Glomerular endothelial cell (primary cell): ENCODE measurements around the gene SLC35F3. TPM values are rescaled to one million over a fixed set of nuclear protein-coding genes. Genes with fewer than 3 reads are reported as not detected.
"Not testable (repeated sequence)": the region's sequence is repeated elsewhere in the genome, so short reads cannot be mapped to it uniquely, and the experiment has no call there.

Experiments used
- DNase-seq: peaks from one replicate; pipeline ENCODE4 v3.0.0-alpha.2; 2011; ENCODE audit warnings: low read depth, low spot score; ENCODE audit errors: extremely low read depth
- total RNA-seq: library from RNA; depleted of rRNA; stranded (reverse); fragments of >200 nt; gene quantifications from 2 replicates; pipeline ENCODE4 v1.2.3, GENCODE V29; 2015

The SLC35F3 gene
- total RNA-seq, 1 donor from 2014 or later: not detected

DNA sequence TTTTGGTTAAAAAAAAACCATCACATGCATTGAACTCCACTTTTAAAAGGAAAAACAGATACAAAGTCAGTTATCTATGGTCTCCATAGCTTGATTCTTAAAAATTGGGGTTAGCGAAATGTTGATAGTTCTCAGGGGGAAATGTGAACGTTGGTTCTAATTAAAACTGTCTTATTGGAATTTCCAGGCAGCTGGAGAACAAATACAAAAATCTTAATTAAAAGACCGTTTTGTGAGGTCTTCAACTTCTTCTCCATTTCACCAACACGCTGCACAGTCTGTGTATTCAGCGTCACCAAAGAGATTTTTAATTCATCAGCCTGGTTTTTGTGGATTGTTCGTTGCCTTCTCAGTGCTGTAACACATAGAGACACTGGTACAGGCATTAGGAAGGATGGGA is 369.5 kb downstream of the SLC35F3 start:
- no peak for DNase-seq

DNA sequence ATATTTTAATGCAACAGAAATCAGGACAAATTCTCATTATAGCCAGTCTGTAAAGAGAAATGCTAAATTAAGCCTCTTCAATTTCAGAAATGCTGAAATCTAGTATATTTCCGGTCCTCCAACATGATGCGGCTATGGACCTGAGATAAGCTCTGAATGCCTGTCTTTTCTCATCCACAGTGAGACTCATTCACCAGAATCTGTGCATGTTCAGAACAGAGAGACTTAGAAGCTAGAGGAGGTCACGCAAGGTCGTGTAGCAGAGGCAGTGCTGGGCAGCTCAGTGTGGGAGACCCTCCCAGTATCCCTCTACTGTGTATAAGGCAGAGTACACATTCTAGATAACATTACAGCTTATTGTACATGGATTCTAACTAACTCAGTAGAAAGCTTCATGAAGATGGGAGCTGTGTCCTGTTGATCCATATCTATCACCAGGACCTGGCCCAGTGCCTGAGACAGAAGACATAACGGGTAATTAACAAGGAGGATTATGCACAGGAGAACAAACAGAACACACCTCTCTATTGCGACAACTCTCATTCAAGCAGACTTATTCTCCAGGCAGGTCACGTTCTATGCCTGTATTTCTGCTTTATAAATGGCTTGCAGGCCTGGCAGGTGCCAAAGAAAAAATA is 371.8 kb downstream of the SLC35F3 start:
- no peak for DNase-seq

DNA sequence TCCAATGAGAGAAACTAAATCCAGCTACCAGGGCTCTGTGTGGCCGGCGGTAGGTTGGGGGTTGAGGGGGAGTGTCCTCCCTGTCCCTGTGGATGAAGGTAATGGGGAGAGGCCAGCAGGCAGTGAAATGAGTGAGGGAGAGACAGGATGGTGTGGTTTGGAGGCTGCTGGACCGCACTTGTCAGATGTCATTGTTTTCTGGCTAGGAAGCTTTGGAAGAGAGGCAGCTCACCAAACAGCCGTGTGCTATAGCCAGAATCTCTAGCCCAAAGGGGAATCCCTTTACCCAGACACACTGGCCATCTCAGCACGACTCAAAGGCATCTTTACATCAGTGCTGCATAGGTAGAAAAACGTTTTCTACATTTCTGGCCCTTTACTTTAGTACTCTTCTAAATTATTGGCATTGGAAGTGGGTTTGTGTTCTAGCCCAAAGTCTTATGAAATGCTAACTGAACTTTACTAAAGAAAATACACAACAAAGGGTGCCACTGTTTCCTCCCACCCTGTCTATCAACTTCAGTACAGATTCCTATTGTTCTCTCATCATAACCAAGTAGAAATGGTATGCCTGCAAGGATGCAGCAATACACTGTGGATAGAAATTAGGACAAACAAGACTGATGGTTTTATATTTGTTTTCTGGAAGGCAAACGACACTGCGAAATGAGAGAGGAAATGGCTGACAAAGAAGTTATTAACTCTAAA is 372.8 kb downstream of the SLC35F3 start:
- no peak for DNase-seq

DNA sequence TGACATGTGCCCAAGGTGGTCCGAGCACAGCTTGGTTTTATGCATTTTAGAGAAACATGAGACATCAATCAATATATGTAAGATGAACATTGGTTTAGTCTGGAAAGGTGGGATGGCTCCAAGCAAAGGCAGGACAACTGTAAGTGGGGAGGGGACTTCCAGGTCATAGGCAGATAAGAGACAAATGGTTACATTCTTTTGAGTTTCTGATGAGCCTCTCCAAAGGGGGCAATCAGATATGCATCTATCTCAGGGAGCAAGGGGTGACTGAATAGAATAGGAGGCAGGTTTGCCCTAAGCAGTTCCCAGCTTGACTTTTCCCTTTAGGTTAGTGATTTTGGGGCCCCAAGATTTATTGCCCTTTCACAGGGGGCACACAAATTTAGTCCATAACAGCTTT is 374.5 kb downstream of the SLC35F3 start:
- DNase-seq: no peak

DNA sequence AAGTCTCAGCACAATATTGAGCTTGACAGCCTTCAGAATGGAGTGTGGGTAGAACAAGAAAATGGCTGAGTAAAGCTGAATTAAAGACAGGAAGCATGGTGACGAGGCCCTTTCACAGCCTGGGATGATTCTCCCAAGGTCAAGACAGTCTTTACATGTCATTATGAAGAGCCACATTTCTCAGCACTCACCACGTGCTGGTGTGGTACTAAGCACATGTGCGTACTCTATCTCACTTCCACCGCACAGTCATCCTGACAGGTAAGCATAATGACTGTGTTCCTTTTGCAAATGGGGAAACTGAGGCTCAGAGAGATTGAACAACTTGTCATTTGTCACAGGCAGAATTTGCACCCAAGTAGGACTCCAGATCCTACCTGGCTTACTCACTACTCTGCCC is 376.0 kb downstream of the SLC35F3 start:
- no peak for DNase-seq

DNA sequence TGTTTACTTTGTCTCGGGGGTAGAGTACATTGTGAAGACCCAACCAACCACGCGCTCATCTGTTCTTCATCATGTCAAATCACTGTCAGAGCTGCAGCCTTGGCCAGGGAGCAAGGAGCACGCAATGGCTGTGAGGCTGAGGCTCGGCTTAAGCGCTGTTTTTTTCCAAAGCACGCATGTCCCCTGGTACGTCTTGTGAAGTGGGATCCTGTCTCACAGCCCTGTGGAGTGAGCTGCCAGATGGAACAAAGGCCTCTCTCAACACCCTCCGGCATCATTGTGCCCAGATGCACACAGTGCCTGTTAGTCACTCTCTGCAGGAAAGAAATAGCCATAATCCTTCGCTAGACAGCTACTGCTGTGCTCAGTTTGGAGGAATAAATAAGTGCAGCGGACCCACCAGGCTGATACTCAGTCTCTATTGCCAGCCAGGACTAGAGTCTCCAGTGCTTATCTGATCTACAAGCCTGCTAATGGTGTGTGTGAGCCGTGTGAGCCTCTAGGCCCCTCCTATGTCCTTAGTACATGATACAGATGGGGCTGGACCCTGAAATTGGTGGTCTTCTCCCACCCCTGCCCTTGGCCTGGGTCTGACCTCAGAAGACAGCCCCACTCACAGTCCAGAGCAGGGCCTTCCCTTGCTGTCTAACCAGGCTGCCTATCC is 377.5 kb downstream of the SLC35F3 start:
- DNase-seq: no peak

DNA sequence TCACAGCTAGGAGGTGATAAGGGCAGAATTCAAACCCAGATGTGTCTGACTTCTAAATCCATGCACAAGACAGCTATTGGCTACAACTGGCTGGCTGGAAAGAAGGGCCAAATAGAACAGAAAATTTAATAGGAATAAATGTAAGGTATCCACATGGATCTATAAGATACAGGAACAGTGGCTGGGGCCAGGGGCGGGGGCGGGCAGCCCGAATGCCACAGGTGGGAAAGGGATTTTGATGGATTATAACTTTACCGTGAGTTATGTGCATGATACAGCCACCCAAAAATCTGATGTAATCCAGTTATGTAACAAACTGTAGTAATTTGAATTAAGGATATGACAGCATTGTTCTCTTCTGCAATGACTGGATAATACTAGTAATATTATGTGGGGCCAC is 381.7 kb downstream of the SLC35F3 start:
- DNase-seq: no peak

DNA sequence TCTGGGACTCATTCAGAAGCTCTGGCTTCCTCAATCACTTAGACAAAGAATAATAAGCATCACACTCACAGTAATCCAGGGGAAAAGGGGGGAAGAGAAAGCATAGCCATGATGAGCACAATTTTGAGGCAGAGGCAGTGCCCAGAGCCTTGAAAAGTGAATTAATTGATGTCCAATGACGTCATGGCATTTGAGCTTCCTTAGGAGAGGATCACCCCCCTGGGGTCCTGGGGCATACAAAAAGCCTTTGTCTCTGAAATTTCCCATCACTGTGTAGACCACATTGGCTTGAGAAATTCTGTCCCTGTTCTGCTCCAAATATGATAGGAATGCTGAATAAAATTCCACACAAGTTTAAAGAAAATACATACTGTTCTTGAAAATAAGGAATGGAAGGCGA is 384.5 kb downstream of the SLC35F3 start:
- DNase-seq: no peak

DNA sequence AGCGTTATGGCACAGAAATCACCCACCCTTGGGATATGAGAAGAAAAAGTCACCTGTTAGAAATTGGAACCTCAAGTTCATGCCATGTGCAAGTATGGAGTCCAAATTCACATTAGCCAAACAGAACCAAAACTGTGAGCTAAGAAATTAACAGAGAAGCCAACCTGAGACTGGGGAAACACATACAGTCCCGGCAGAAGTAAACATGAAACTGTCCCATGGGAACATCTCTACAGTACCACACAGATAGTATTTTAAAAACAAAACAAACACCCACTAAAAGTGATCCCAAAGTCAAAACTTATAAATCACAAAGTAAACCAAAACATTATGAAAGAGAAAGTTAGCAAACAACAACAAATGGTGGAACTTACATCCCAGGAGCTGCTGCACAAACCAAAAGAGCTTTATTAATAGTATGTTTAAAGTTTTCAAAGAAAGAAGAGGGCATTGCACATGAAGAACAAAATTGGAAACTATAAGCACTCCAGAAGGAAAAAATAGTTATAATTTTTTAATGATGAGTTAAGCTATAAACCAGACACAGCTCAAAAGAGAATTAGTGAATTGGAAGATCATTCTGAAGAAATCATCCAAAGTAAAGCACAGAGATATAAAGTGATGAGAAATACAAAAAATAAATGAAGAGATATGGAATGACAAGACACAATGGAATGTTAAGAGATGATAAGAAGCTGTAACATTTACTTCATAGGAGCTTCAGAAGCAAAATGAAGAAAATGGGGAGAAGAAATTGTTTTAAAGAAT is 385.2 kb downstream of the SLC35F3 start:
- DNase-seq: no peak

DNA sequence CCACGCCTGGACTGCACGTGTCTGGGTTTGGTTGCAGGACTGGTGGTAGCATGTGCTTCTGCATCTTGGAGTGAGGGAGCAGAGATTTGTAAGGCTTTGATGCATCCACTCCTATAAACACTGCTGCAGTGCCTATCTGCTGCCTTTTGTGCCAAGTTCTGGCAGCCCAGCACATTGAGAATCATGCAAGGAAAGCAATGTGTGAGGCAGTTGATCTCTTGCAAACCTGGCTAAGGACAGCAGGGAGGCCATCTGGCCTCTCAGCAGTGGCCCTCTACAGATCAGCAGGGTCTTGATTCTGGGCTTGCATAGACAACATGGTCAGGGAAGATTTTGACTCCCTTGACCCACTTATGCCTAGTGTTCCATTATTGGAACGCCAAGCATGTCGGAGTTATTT is 387.5 kb downstream of the SLC35F3 start:
- DNase-seq: no peak

DNA sequence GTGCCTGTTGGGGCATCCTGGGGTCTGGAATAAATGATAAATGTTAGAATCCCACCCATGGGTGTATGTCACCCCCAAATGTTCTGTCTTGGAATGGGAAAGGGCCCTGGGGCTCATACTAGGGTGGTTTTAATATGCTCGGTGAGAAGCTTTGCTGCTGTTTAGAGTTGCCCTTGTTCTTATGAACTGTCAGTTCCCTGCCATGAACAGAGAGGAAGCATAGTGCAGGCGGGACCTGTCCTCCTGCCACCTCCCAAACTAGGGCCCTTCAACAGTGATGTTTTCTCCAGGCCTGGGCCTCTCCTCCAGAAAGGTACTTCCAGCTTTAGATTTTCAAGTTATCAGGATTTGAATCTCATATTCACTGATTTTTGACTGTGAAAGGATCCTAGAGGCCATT is 388.1 kb downstream of the SLC35F3 start:
- DNase-seq: no peak

DNA sequence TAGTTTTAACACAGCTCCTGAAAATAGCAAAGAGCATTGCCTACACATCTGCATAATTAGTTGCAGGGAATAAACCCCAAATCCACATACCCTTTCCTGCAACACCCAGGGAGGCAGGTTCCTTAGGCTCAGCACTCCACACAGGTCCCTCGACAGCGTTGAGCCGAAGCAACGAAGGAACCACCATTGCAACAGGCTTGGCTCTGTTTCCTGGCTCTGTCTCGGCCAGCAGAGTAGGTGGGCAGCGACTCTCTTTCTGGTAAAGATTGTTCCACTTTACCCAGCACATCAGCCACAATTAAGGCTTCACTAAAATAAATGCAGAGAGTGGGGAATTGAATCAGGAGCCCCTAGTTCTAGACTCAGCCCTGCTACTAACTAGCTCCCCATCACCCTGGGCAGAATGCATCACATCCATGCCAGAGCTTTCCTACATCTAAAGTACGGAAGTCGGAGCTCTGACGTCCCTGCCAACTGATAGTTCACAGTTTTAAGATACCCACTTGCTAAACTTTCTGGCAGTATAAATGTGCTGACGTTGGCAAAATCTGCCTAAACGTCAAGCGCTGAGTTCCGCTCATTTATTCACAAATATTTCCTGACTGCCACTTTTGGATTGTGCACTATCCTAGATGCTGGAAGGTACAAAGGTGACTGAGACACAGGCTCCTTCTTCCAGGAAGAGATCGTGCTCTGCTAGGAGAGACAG is 389.8 kb downstream of the SLC35F3 start:
- DNase-seq: no peak

DNA sequence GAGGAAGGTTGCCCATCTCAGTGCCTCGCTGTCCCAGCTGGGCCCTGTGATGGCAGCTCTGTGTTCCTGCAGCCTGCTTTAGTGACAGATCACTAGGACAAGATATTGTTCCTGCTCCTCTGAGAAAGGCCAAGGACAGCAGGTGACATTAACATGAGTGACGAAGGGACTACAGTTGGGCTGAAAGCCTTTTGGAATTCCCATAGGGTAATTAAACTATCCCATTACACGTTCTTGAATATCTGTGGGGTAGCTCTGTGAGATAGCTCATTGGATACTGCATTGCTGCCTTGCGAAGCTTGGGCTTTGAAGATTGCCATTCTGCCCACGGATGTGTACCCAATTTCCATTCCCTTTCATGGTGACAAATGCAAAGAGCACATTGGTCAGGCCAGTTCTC is 390.6 kb downstream of the SLC35F3 start:
- DNase-seq: no peak

DNA sequence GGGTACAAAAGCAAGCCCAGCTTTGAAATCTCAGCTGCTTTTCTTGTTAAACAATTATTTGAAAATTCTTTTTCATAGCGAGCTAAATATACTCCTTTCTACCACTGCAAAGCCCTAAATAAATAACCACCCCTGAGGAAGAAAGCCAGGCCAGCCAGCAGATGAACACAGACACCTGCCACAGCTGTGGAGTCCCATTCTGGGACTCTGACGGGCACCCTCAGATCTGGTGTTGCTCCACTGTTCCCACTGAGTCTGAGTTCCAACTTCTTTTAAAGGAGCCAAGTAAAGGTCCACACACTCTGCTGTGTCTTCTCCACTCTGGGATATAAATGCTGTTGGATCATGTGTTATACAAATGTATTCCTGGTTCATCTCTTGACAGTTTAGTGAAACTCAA is 391.1 kb downstream of the SLC35F3 start:
- no peak for DNase-seq

DNA sequence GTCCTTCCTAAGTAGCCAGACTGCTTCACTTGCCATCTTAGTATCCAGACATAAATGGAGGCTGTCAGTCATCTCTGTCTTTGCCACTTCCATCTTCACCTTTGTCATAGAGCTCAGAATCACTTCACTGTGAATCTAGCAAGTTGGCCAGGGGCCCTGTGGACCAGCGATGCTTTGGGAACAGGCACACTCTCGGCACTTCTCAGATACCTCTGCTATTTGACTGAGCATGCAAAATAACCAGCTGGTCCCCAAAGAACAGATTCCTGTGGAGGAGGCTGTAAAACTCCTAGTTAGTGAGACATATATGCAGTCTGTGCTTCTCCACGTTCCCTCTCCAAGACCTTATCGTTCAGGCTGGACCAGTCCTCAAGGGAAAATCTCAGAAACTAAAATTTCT is 392.0 kb downstream of the SLC35F3 start:
- no peak for DNase-seq

DNA sequence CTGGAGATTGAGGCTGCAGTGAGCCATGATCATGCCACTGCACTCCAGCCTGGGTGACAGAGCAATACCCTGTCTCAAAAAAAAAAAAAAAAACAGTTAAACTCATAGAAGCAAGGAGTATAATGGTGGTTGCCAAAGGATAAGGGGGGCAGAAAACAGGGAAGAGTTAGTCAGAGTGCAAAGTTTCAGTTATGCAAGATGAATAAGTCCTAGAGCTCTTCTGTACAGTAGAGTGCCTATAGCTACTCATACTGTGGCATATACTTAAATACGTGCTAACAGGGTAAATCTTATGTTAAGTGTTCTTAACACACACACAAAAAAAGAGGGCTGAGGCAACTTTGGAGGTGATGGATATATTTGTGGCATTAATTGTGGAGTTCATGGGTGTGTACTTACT is 393.2 kb downstream of the SLC35F3 start:
- no peak for DNase-seq

DNA sequence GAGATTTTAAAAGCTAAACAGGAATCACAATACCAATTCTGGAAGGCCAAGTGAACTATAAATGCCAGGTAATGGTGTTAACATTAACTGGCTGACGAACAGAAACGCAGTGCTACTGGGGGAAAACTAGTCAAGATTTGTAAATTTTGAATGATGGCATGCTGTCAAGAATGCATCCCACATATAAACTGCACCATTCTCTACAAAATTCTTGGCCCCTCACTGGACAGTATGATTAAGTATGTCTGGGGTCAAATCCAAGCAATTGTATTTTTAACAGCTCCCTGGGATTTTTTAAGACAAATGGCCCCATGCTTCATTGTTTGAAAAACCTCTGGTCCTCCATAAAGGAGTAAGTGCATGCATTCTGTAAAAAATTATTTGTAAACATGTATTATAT is 395.6 kb downstream of the SLC35F3 start:
- no peak for DNase-seq

DNA sequence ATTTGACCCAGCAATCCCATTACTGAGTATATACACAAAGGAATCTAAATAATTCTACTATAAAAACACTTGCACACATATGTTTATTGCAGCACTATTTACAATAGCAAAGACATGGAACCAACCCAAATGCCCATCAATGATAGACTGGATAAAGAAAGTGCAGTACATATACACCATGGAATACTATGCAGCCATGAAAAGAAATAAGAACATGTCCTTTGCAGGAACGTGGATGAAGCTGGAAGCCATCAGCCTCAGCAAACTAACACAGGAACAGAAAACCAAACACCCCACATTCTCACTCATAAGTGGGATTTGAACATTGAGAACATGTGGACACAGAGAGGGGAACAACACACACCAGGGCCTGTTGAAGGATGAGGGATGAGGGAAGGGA is 397.2 kb downstream of the SLC35F3 start:
- not testable (repeated sequence) for DNase-seq

DNA sequence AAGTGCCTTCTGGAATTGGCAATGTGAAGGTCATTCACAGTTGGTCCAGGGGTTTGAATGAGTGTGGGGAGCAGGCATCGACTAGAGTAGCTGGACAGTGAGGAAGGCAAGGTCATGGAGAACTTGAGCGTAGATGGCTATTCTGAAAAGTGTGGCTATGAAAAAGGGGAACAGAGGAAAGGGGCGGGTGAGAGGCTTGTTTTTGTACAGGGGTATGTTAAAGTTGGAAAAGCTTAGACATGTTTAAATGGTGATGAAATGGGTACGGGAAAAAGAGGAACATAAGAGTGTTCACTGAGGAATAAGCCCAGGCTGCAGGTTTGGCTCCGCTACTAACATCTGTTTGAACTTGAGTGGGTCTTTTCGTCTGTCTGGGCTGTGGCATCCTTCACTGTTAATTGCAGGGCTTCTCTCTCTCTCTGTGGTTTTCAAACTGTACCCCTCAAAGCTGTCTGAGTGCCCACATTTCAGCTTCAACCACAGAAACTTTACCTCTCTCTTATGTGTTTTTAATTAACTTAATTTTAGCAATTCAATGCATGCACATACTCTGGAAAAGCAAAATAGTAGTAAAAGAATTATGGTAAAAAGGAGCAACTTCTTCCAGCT is 398.0 kb downstream of the SLC35F3 start:
- no peak for DNase-seq

DNA sequence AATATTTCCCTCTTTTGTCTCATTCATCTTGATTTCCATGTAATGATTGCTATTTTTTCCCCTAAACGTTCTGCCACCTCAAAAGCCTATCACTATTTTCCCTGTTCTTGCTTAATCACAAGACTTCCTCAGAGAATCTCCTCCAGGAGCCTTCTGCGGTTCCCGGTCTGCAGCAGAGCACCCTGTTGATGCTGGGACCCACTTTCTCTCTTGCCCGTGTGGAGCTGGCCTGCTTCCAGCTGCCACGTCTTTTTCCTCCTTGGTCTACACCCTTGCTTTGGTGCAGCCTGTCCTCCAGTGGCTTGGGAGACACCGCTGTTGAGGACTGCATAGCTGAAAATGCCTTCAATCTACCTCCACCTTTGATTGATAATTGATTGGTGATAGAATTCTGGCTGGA is 398.8 kb downstream of the SLC35F3 start:
- DNase-seq: no peak
